ENCODE measurements around the gene CAPZB.

GRCh38 chr1:19309123-19309813, 176.1 kb downstream of the CAPZB start:
- no peak for TF ChIP-seq POLR2A (IDR thresholded peaks at IDR 0.05)
- TF ChIP-seq POLR2AphosphoS5 (IDR thresholded peaks at IDR 0.05), result no peak
- TF ChIP-seq, protein P1, sequence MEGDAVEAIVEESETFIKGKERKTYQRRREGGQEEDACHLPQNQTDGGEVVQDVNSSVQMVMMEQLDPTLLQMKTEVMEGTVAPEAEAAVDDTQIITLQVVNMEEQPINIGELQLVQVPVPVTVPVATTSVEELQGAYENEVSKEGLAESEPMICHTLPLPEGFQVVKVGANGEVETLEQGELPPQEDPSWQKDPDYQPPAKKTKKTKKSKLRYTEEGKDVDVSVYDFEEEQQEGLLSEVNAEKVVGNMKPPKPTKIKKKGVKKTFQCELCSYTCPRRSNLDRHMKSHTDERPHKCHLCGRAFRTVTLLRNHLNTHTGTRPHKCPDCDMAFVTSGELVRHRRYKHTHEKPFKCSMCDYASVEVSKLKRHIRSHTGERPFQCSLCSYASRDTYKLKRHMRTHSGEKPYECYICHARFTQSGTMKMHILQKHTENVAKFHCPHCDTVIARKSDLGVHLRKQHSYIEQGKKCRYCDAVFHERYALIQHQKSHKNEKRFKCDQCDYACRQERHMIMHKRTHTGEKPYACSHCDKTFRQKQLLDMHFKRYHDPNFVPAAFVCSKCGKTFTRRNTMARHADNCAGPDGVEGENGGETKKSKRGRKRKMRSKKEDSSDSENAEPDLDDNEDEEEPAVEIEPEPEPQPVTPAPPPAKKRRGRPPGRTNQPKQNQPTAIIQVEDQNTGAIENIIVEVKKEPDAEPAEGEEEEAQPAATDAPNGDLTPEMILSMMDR (IDR thresholded peaks at IDR 0.05), result no peak
- TF ChIP-seq EP300 (IDR thresholded peaks at IDR 0.05), result no peak

Data from sigmoid colon (tissue), 4 donors.